NB4 (cell line): ENCODE data around the gene CD244.

Experiments used
- POLR2A ChIP-seq: IDR thresholded peaks from 2 replicates; pipeline ENCODE4 v1.6.1; 2011; ENCODE audit warnings: mild to moderate bottlenecking; ENCODE audit not compliant: insufficient read length; ENCODE audit errors: extremely low read depth
- TF ChIP-seq, protein P1 (sequence below): IDR thresholded peaks from one replicate; pipeline ENCODE4 v1.5.1; 2012; ENCODE audit warnings: low read depth, low read length
- TF ChIP-seq, protein P2 (sequence below): IDR thresholded peaks from 2 replicates; pipeline ENCODE4 v1.6.1; 2011; ENCODE audit warnings: low read depth, low read length

DNA sequence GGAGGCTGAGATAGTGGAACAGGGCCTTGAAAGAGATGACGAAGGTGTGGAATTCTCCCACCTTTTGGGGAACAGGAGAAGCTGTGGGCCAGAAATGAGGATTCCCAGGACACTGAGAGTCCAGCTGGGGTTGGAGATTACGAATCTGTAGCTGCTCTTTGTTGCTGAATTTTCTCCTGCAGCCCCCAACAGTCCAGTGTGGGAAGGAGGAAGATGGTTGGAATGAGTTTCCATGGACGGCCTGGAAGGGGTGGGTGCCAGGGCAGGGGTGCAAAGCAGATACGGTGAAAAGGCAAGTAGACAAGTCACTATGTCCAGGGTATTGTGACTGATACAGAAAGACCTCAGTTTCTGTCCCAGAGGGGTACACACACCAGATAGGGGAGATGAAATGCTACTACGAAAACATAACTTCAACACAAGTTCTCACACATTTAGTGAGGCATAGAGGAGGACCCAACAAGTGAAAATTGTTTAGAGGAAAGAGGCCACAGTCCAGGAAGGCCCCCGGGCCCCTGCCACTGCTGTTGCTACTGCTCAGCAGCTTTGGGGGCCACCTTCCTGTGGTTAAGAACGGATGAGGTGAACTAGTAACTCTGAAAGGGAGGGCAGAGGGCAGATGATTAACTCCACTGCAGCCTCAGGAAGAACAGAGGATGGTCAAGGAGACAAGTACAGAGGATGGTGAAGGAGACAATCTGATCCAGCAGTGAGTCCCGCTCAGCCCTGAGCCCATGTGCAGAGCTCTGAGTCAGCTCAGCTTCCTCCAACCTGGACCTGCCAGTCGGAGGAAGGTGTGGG is 7.3 kb downstream of the CD244 start:
- no peak for TF ChIP-seq POLR2A
- TF ChIP-seq, protein P1, sequence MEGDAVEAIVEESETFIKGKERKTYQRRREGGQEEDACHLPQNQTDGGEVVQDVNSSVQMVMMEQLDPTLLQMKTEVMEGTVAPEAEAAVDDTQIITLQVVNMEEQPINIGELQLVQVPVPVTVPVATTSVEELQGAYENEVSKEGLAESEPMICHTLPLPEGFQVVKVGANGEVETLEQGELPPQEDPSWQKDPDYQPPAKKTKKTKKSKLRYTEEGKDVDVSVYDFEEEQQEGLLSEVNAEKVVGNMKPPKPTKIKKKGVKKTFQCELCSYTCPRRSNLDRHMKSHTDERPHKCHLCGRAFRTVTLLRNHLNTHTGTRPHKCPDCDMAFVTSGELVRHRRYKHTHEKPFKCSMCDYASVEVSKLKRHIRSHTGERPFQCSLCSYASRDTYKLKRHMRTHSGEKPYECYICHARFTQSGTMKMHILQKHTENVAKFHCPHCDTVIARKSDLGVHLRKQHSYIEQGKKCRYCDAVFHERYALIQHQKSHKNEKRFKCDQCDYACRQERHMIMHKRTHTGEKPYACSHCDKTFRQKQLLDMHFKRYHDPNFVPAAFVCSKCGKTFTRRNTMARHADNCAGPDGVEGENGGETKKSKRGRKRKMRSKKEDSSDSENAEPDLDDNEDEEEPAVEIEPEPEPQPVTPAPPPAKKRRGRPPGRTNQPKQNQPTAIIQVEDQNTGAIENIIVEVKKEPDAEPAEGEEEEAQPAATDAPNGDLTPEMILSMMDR, result no peak
- TF ChIP-seq, protein P2, sequence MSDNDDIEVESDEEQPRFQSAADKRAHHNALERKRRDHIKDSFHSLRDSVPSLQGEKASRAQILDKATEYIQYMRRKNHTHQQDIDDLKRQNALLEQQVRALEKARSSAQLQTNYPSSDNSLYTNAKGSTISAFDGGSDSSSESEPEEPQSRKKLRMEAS, result no peak
